GM23338 (cell line): Measurements from ENCODE around the gene GPD2. TPM values are rescaled to one million over a fixed set of nuclear protein-coding genes. Genes with fewer than 3 reads are reported as not detected.

Experiments
- ATAC-seq: fragments of 200-7000 bp; cut with Tn5 transposase; 3 replicates; pipeline ENCODE4 v1.9.1; 2020
- DNase-seq: peaks from one replicate; pipeline ENCODE4 v3.0.0-alpha.2; 2015; ENCODE audit warnings: low spot score
- H2AFZ ChIP-seq: fragments of 200-600 bp; sonication (generic); 2 replicates; pipeline ENCODE4 v1.8.0; 2016; ENCODE audit warnings: antibody characterized with exemption, mild to moderate bottlenecking, moderate library complexity
- H3F3A ChIP-seq: fragments of 200-600 bp; sonication (generic); replicated peaks from 2 replicates; pipeline ENCODE4 v1.8.0; 2017; ENCODE audit warnings: antibody characterized with exemption, mixed run types, low read depth
- H3K27ac ChIP-seq: fragments of 200-600 bp; sonication (generic); 2 replicates; pipeline ENCODE4 v1.6.1; 2016; ENCODE audit warnings: low read depth
- H3K27me3 ChIP-seq: fragments of 200-600 bp; sonication (generic); 2 replicates; pipeline ENCODE4 v1.8.0; 2016; ENCODE audit warnings: mild to moderate bottlenecking, mixed run types, moderate library complexity; ENCODE audit not compliant: insufficient read depth
- H3K36me3 ChIP-seq: fragments of 200-600 bp; sonication (generic); 2 replicates; pipeline ENCODE4 v1.8.0; 2016; ENCODE audit warnings: mild to moderate bottlenecking; ENCODE audit not compliant: insufficient read depth
- H3K4me1 ChIP-seq: fragments of 200-600 bp; sonication (generic); 2 replicates; pipeline ENCODE4 v1.8.0; 2016; ENCODE audit warnings: mild to moderate bottlenecking, moderate library complexity; ENCODE audit not compliant: insufficient read depth
- H3K4me2 ChIP-seq: fragments of 200-600 bp; sonication (generic); 2 replicates; pipeline ENCODE4 v1.7.1; 2017; ENCODE audit warnings: mixed run types
- H3K4me3 ChIP-seq: fragments of 200-600 bp; sonication (generic); 2 replicates; pipeline ENCODE4 v1.6.1; 2016; ENCODE audit warnings: mixed run types
- H3K79me2 ChIP-seq: fragments of 200-600 bp; sonication (generic); replicated peaks from 2 replicates; pipeline ENCODE4 v1.8.0; 2017; ENCODE audit warnings: mild to moderate bottlenecking; ENCODE audit not compliant: insufficient read depth
- H3K9me2 ChIP-seq: fragments of 200-600 bp; sonication (generic); 2 replicates; pipeline ENCODE4 v1.8.0; 2017; ENCODE audit not compliant: insufficient read depth
- H4K20me1 ChIP-seq: fragments of 200-600 bp; sonication (generic); replicated peaks from 2 replicates; pipeline ENCODE4 v1.8.0; 2017; ENCODE audit warnings: mild to moderate bottlenecking; ENCODE audit not compliant: insufficient read depth
- H3K27ac Mint-ChIP-seq: 2 replicates; pipeline ENCODE4 v1.8.0; 2020; ENCODE audit warnings: inconsistent platforms, mild to moderate bottlenecking, moderate library complexity, mixed read lengths
- H3K27me3 Mint-ChIP-seq: 3 replicates; pipeline ENCODE4 v1.8.0; 2022; ENCODE audit warnings: low read depth, mild to moderate bottlenecking, moderate library complexity, mixed read lengths, inconsistent platforms; ENCODE audit not compliant: insufficient read depth, poor library complexity
- H3K36me3 Mint-ChIP-seq: 3 replicates; pipeline ENCODE4 v1.8.0; 2021; ENCODE audit warnings: low read depth, mild to moderate bottlenecking, inconsistent platforms, moderate library complexity, mixed read lengths
- H3K4me1 Mint-ChIP-seq: 3 replicates; pipeline ENCODE4 v1.8.0; 2020; ENCODE audit warnings: mild to moderate bottlenecking, inconsistent platforms, mixed read lengths
- H3K4me3 Mint-ChIP-seq: 3 replicates; pipeline ENCODE4 v1.8.0; 2021; ENCODE audit warnings: moderate library complexity, mild to moderate bottlenecking, inconsistent platforms, mixed read lengths
- H3K9me3 Mint-ChIP-seq: 3 replicates; pipeline ENCODE4 v1.8.0; 2020; ENCODE audit warnings: moderate library complexity, mild to moderate bottlenecking, inconsistent platforms, mixed read lengths
- CREB1 ChIP-seq: fragments of 250-450 bp; sonication (Bioruptor Pico); IDR thresholded peaks from 2 replicates; pipeline ENCODE4 v1.5.0; 2020; ENCODE audit warnings: low read depth, mild to moderate bottlenecking, moderate library complexity
- CTCF ChIP-seq, 2 experiments: fragments of 200-600 bp in 1 of 2; sonication (generic) in 1 of 2; conservative IDR thresholded peaks; 2 replicates each; pipeline versions ENCODE4 v1.5.1 to v1.6.1; 2016 to 2017; ENCODE audit warnings: antibody characterized with exemption in 2 of 2, low read depth in 2 of 2, mild to moderate bottlenecking in 2 of 2, moderate library complexity in 1 of 2
- ETS1 ChIP-seq: IDR thresholded peaks from 2 replicates; pipeline ENCODE4 v1.6.1; 2016; ENCODE audit warnings: antibody characterized with exemption
- EZH2 ChIP-seq: fragments of 200-600 bp; sonication (generic); IDR thresholded peaks from one replicate; pipeline ENCODE4 v1.8.0; 2017; ENCODE audit warnings: antibody characterized with exemption, mild to moderate bottlenecking, low read depth; ENCODE audit not compliant: unreplicated experiment
- EZH2phosphoT487 ChIP-seq: fragments of 200-600 bp; sonication (generic); IDR thresholded peaks from one replicate; pipeline ENCODE4 v1.8.1; 2018; ENCODE audit warnings: antibody characterized with exemption; ENCODE audit not compliant: unreplicated experiment
- JUNB ChIP-seq: IDR thresholded peaks from one replicate; pipeline ENCODE4 v1.6.1; 2016; ENCODE audit warnings: antibody characterized with exemption; ENCODE audit not compliant: unreplicated experiment
- NANOG ChIP-seq: IDR thresholded peaks from 2 replicates; pipeline ENCODE4 v1.6.1; 2016; ENCODE audit warnings: antibody characterized with exemption, borderline replicate concordance
- POLR2AphosphoS5 ChIP-seq: IDR thresholded peaks from 2 replicates; pipeline ENCODE4 v1.6.1; 2016; ENCODE audit warnings: antibody characterized with exemption, low read depth
- REST ChIP-seq: IDR thresholded peaks from one replicate; pipeline ENCODE4 v1.6.1; 2018; ENCODE audit warnings: antibody characterized with exemption; ENCODE audit not compliant: unreplicated experiment
- STAT1 ChIP-seq: IDR thresholded peaks from one replicate; pipeline ENCODE4 v1.6.1; 2016; ENCODE audit warnings: antibody characterized with exemption; ENCODE audit not compliant: unreplicated experiment
- ZNF114 ChIP-seq: fragments of 250-450 bp; sonication (Bioruptor Pico); IDR thresholded peaks from 2 replicates; pipeline ENCODE4 v1.5.0; 2020; ENCODE audit warnings: mild to moderate bottlenecking, moderate library complexity
- ZNF331 ChIP-seq: fragments of 250-450 bp; sonication (Bioruptor Pico); IDR thresholded peaks from 2 replicates; pipeline ENCODE4 v1.5.0; 2020; ENCODE audit warnings: low read depth, mild to moderate bottlenecking, moderate library complexity
- ZNF462 ChIP-seq: fragments of 250-450 bp; sonication (Bioruptor Pico); IDR thresholded peaks from 2 replicates; pipeline ENCODE4 v1.5.0; 2020; ENCODE audit warnings: mild to moderate bottlenecking, moderate library complexity
- polyA plus RNA-seq: library from polyadenylated mRNA; unstranded; fragments of >200 nt; fragmentation: Nextera tagmentation; extraction: Ambion mirVana; gene quantifications from 2 replicates; pipeline ENCODE4 v1.2.1, GENCODE V29; 2016
- total RNA-seq: library from RNA; depleted of rRNA; stranded (reverse); fragments of >200 nt; shearing (Covaris generic); gene quantifications from 2 replicates; pipeline ENCODE4 v1.2.3, GENCODE V29; 2014

The GPD2 gene
- total and polyA plus RNA-seq, 2 experiments from 2014 or later, result 9.4 to 67.4 TPM

GRCh38 chr2:156456616-156457015 lies 20.4 kb downstream of the GPD2 start:
- Histone ChIP-seq H3K4me3 (no peak overlapping the region), H3K79me2 (peaks cover 30% of the 10 kb centered on the region), H2AFZ (no peak overlapping the region), H4K20me1 (no peaks in the 10 kb centered on the region; the same call in 1 of the 2 replicates), H3K27me3 (no peaks in the 10 kb centered on the region), H3K4me2 (no peak overlapping the region), H3K9me2 (0 out of 2 replicates have a peak, but pooled peaks cover 5% of the 10 kb centered on the region), H3K36me3 (no peaks in the 10 kb centered on the region), H3K4me1 (no peaks in the 10 kb centered on the region), H3K27ac (no peak overlapping the region), H3F3A (no peaks in the 10 kb centered on the region)
- Mint-ChIP-seq H3K9me3 (peaks cover 22% of the 10 kb centered on the region), H3K36me3 (peaks cover 28% of the 10 kb centered on the region), H3K27me3 (peaks cover 7% of the 10 kb centered on the region), H3K27ac (no peak overlapping the region), H3K4me3 (no peak overlapping the region), H3K4me1 (peaks cover 6% of the 10 kb centered on the region)
- TF ChIP-seq POLR2AphosphoS5, result no peak
- no peak for TF ChIP-seq EZH2phosphoT487
- TF ChIP-seq EZH2, result no peak
- TF ChIP-seq CREB1 (CRISPR knock-in tag), result no peak
- no peak for TF ChIP-seq NANOG
- TF ChIP-seq ZNF462, result no peak
- no peak for TF ChIP-seq ZNF331
- no peak for TF ChIP-seq CTCF (conservative IDR thresholded peaks at IDR 0.05; ENCODE audit: low read depth in 2 of 2)
- TF ChIP-seq REST, result no peak
- TF ChIP-seq JUNB, result no peak
- no peak for TF ChIP-seq ZNF114 (CRISPR knock-in tag)
- no peak for TF ChIP-seq STAT1
- no peak for TF ChIP-seq ETS1
- ATAC-seq (no peak), DNase-seq (no peak)
